ENCODE data around the gene EGLN1. TPM values are rescaled to one million over a fixed set of nuclear protein-coding genes. Genes with fewer than 3 reads are reported as not detected.

The EGLN1 gene
- total and polyA plus RNA-seq, 8 donors: 19.4 to 54.6 (median 40.5) TPM

DNA sequence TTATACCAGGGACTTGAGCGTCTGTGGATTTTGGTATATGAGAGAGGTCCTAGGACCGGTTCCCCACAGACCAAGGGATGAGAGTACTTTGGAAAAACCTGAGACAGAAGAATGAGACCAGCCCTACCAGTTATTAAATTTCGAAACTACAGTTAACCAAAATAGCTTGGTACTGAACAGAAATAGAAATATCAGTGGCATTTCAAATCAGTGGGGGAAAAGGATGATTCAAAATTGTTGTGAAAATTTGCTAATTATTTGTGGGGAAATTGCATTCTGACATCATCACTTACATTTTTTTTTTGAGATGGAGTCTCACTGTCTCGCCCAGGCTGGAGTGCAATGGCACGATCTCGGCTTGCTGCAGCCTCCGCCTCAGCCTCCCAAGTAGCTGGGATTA lies 92.6 kb downstream of the EGLN1 start:
- intact Hi-C loops (cut with DNase I): no loop called here
- no peak for ATAC-seq
- TF ChIP-seq, protein P1, sequence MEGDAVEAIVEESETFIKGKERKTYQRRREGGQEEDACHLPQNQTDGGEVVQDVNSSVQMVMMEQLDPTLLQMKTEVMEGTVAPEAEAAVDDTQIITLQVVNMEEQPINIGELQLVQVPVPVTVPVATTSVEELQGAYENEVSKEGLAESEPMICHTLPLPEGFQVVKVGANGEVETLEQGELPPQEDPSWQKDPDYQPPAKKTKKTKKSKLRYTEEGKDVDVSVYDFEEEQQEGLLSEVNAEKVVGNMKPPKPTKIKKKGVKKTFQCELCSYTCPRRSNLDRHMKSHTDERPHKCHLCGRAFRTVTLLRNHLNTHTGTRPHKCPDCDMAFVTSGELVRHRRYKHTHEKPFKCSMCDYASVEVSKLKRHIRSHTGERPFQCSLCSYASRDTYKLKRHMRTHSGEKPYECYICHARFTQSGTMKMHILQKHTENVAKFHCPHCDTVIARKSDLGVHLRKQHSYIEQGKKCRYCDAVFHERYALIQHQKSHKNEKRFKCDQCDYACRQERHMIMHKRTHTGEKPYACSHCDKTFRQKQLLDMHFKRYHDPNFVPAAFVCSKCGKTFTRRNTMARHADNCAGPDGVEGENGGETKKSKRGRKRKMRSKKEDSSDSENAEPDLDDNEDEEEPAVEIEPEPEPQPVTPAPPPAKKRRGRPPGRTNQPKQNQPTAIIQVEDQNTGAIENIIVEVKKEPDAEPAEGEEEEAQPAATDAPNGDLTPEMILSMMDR (IDR thresholded peaks at IDR 0.05): no peak

DNA sequence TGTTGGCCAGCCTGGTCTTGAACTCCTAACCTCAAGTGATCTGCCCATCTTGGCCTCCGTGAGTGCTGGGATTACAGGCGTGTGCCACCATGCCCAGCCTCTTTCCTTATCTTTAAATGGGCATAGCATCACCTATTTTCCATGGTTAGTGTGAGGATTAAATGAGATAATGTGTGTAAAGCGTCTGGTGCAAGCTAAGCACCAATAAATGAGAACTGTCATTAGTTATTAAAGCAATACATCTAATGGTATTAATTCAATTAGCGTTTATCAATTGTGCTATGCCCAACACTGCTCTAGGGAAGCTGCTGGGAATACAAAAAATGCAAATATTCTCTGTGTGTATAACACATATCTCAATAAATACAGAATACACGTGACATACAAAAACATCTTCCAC lies 94.5 kb downstream of the EGLN1 start:
- Histone ChIP-seq H3K27ac (no peak overlapping the region), H3K27me3 (no peaks in the 10 kb centered on the region), H3K4me1 (peaks cover 0 to 14% of the 10 kb centered on the region in 2 donors), H3K4me3 (no peak overlapping the region), H3K9me3 (no peaks in the 10 kb centered on the region), H3K36me3 (peaks cover 0 to 5% of the 10 kb centered on the region in 2 donors)
- ATAC-seq (no peak), DNase-seq (no peak)
- intact Hi-C loops (cut with DNase I): no loop called here
- TF ChIP-seq, protein P1 (IDR thresholded peaks at IDR 0.05): no peak

More for the DNA sequence above, 92.6 kb downstream of the EGLN1 start:
- H3K27me3 ChIP-seq: no peaks in the 10 kb centered on the region
- peaks cover 0 to 5% of the 10 kb centered on the region in 2 donors for H3K36me3 ChIP-seq
- H3K9me3 ChIP-seq: no peaks in the 10 kb centered on the region
- H3K4me3 ChIP-seq: no peak overlapping the region
- DNase-seq: no peak
- peaks cover 19 to 33% of the 10 kb centered on the region in 2 donors for H3K4me1 ChIP-seq
- H3K27ac ChIP-seq: no peak overlapping the region

DNA sequence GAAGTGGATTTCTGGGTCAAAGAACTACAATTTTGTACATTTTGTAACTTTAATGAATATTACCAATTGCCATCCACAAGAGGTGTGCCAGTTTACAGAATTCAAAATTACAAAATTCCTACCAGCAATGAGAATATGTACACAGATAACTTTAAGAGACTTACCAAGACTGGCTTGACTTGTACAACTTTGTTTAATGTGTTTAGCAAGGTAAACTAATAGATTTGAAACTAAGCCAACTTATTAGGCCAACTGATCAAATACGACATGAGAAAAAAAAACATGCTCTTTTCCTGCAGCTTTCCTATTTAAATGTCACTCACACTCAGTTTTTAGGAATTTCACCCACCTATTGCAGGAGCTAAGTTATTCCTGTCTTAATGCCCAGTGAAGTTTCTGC lies 95.8 kb downstream of the EGLN1 start:
- ATAC-seq (no peak), DNase-seq (no peak)
- Histone ChIP-seq H3K9me3 (no peaks in the 10 kb centered on the region), H3K27ac (no peak overlapping the region), H3K4me3 (no peak overlapping the region), H3K27me3 (no peaks in the 10 kb centered on the region), H3K36me3 (no peaks in the 10 kb centered on the region), H3K4me1 (peaks cover 0 to under 1% of the 10 kb centered on the region in 2 donors)
- intact Hi-C loops (cut with DNase I): no loop called here
- TF ChIP-seq, protein P1 (IDR thresholded peaks at IDR 0.05): no peak

DNA sequence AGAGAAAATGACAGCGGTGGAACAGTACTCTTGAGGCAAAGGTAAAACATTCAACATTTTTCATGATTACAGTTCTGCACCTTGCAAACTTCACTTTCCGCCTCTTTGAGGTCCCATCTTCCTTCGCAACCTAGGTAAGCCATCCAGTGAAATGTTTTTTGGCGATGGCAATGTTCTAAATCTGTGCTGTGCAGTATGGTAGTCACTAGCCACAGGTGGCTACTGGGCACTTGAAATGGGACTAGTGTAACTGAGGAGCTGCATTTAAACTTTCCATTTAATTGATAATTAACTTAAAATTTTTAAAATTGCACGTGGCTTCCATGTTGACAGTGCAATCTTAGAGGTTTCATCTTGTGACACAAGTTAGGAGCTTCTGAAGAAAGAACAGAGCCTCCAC lies 97.4 kb downstream of the EGLN1 start:
- intact Hi-C loops (cut with DNase I): no loop called here
- Histone ChIP-seq H3K4me3 (no peak overlapping the region), H3K9me3 (no peaks in the 10 kb centered on the region), H3K4me1 (no peaks in the 10 kb centered on the region), H3K36me3 (no peaks in the 10 kb centered on the region), H3K27me3 (no peaks in the 10 kb centered on the region), H3K27ac (no peak overlapping the region)
- DNase-seq (no peak), ATAC-seq (no peak)
- TF ChIP-seq, protein P1 (IDR thresholded peaks at IDR 0.05): no peak

DNA sequence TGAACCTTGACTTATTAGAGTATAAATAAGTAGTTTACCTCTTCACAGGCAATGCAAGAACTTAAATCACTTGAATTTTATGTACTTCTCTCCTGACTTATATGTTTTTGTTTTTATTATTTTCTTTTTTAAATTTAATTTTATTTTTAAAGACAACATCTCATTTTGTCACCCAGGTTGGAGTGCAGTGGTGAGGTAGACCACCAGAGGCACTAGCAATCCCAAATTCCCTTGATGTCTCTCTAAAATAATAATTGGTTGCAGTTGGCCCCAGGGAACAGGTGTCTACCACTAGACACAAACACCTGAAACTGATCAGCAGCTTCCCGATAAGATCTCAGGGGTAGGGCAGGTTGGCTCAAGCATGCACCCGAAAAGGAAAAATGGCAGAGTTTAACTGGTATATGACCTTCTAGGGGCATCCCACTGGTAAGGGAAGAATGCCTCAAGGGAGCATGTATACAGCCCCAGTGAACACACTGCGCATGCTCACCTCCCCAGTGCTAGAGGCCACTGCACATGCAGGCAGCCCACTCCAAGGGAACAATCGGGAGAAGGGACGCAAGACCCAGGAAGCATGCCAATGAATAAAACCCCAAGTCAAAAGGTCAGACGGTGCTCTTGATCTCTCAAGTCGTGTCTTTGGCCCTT lies 99.1 kb downstream of the EGLN1 start:
- DNase-seq (no peak), ATAC-seq (no peak)
- H3K27me3 ChIP-seq: no peaks in the 10 kb centered on the region
- no peak overlapping the region for H3K4me3 ChIP-seq
- no peaks in the 10 kb centered on the region for H3K9me3 ChIP-seq
- intact Hi-C loops (cut with DNase I): no loop called here
- no peaks in the 10 kb centered on the region for H3K36me3 ChIP-seq
- H3K4me1 ChIP-seq: no peaks in the 10 kb centered on the region
- TF ChIP-seq, protein P1 (IDR thresholded peaks at IDR 0.05): no peak
- H3K27ac ChIP-seq: no peak overlapping the region
